HepG2 (cell line): Measurements from ENCODE around the gene GOT1. TPM values are rescaled to one million over a fixed set of nuclear protein-coding genes. Genes with fewer than 3 reads are reported as not detected.

Source experiments
- CSRNP1 ChIP-seq: sonication (generic); formaldehyde crosslinking; IDR thresholded peaks from 2 replicates; pipeline ENCODE4 v1.8.1; 2023; ENCODE audit warnings: mild to moderate bottlenecking, missing genetic modification reagents
- GZF1 ChIP-seq: sonication (generic); formaldehyde crosslinking; IDR thresholded peaks from 2 replicates; pipeline ENCODE4 v1.5.1; 2020; ENCODE audit warnings: mild to moderate bottlenecking, missing genetic modification reagents
- MEIS1 ChIP-seq: sonication (generic); formaldehyde crosslinking; IDR thresholded peaks from 2 replicates; pipeline ENCODE4 v1.9.0; 2021; ENCODE audit warnings: mild to moderate bottlenecking, missing genetic modification reagents, moderate library complexity, borderline replicate concordance
- NR1H2 ChIP-seq: sonication (generic); formaldehyde crosslinking; IDR thresholded peaks from 2 replicates; pipeline ENCODE4 v1.8.1; 2022; ENCODE audit warnings: low read depth, missing genetic modification reagents, borderline replicate concordance
- RFX1 ChIP-seq: fragments of 450-650 bp; IDR thresholded peaks from 2 replicates; pipeline ENCODE4 v1.6.1; 2017
- SRSF4 ChIP-seq: fragments of 200-400 bp; formaldehyde crosslinking; IDR thresholded peaks from one replicate; pipeline ENCODE4 v1.6.1; 2018; ENCODE audit warnings: mild to moderate bottlenecking, low read depth, low read length, moderate library complexity; ENCODE audit not compliant: poor library complexity, severe bottlenecking
- TFE3 ChIP-seq: IDR thresholded peaks from 2 replicates; pipeline ENCODE4 v1.6.1; 2016
- USF2 ChIP-seq, 2 experiments: sonication (generic) in 1 of 2; formaldehyde crosslinking in 1 of 2; IDR thresholded peaks; 2 replicates each; pipeline versions ENCODE4 v1.5.1 to v1.6.1; 2011 to 2020; ENCODE audit warnings: borderline replicate concordance in 1 of 2, low read depth in 1 of 2, low read length in 1 of 2, mild to moderate bottlenecking in 1 of 2, missing genetic modification reagents in 1 of 2, moderate library complexity in 1 of 2
- ZBTB7B ChIP-seq: sonication (generic); formaldehyde crosslinking; IDR thresholded peaks from 2 replicates; pipeline ENCODE4 v1.4.0; 2020; ENCODE audit warnings: missing genetic modification reagents
- ZNF616 ChIP-seq: sonication (generic); formaldehyde crosslinking; IDR thresholded peaks from 2 replicates; pipeline ENCODE4 v1.5.0; 2020; ENCODE audit warnings: low read depth, mild to moderate bottlenecking, missing genetic modification reagents
- ZNF724P ChIP-seq: sonication (generic); formaldehyde crosslinking; IDR thresholded peaks from 2 replicates; pipeline ENCODE4 v1.8.0; 2022; ENCODE audit warnings: missing genetic modification reagents, borderline replicate concordance
- polyA plus RNA-seq, 8 experiments: library from polyadenylated mRNA; depleted of rRNA in 3 of 8; stranded (reverse) in 7 of 8; unstranded in 1 of 8; fragments of >200 nt; fragmentation: Illumina TruSeq in 4 of 8; extraction: Trizol in 4 of 8; gene quantifications; 2 replicates each; pipeline versions ENCODE4 v1.2.1 to v1.2.3, GENCODE V29; 2011 to 2016; ENCODE audit warnings: low read depth in 4 of 8, missing spikeins in 1 of 8, mixed read lengths in 1 of 8; ENCODE audit not compliant: insufficient read depth in 1 of 8
- total RNA-seq, 5 experiments: library from RNA; depleted of rRNA; stranded (reverse); fragments of >200 nt; fragmentation: Illumina TruSeq; extraction: Trizol; gene quantifications; 2 replicates each; pipeline ENCODE4 v1.2.3, GENCODE V29; 2016; ENCODE audit warnings: low read depth in 1 of 5
- TF ChIP-seq, protein P1 (sequence below): sonication (generic); formaldehyde crosslinking; IDR thresholded peaks from 2 replicates; pipeline ENCODE4 v1.5.0; 2020; ENCODE audit warnings: missing genetic modification reagents
- TF ChIP-seq, protein P2 (sequence below): conservative IDR thresholded peaks from 2 replicates; pipeline ENCODE4 v1.6.1; 2018; ENCODE audit warnings: missing genetic modification reagents
- TF ChIP-seq, protein P3 (sequence below): IDR thresholded peaks from 2 replicates; pipeline ENCODE4 v1.6.1; 2016; ENCODE audit warnings: low read depth

Gene GOT1
- total and polyA plus RNA-seq, 2 of the 13 experiments (the other 11 are each of a cell fraction or from before 2014, with no cell fraction given): 81.2 to 102 TPM

GRCh38 chr10:99430451-99431189 lies at the start of gene GOT1 (continued):
- TF ChIP-seq CSRNP1 (CRISPR knock-in tag): peak; percentile 85
- TF ChIP-seq, protein P1, sequence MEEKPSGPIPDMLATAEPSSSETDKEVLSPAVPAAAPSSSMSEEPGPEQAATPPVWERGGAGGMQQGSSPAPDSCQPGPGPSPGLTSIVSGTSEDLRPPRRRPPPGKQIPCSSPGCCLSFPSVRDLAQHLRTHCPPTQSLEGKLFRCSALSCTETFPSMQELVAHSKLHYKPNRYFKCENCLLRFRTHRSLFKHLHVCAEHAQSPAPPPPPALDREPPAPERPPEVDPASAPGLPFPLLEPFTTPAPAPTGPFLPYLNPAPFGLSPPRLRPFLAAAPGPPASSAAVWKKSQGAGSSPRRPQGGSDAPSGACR (CRISPR knock-in tag): 0 out of 2 replicates have a peak, but pooled peaks have one; percentile 51
- TF ChIP-seq RFX1: peak; percentile 50; the same call in 1 of the 2 replicates
- peak; percentile 57; the same call in 1 of the 2 replicates for TF ChIP-seq TFE3 (CRISPR knock-in tag)
- TF ChIP-seq ZNF616 (CRISPR knock-in tag): no peak
- 0 out of 2 replicates have a peak, but pooled peaks have one; percentile 49 for TF ChIP-seq MEIS1 (CRISPR knock-in tag)
- no peak for TF ChIP-seq NR1H2 (CRISPR knock-in tag)
- TF ChIP-seq, protein P2, sequence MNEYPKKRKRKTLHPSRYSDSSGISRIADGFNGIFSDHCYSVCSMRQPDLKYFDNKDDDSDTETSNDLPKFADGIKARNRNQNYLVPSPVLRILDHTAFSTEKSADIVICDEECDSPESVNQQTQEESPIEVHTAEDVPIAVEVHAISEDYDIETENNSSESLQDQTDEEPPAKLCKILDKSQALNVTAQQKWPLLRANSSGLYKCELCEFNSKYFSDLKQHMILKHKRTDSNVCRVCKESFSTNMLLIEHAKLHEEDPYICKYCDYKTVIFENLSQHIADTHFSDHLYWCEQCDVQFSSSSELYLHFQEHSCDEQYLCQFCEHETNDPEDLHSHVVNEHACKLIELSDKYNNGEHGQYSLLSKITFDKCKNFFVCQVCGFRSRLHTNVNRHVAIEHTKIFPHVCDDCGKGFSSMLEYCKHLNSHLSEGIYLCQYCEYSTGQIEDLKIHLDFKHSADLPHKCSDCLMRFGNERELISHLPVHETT (CRISPR knock-in tag): 0 out of 2 replicates have a peak, but pooled peaks have one; percentile 15
- TF ChIP-seq GZF1: 0 out of 2 replicates have a peak, but pooled peaks have one; percentile 71
- no peak for TF ChIP-seq SRSF4
- TF ChIP-seq ZBTB7B (CRISPR knock-in tag): no peak; the same call in none of the 2 replicates
- TF ChIP-seq, protein P3, sequence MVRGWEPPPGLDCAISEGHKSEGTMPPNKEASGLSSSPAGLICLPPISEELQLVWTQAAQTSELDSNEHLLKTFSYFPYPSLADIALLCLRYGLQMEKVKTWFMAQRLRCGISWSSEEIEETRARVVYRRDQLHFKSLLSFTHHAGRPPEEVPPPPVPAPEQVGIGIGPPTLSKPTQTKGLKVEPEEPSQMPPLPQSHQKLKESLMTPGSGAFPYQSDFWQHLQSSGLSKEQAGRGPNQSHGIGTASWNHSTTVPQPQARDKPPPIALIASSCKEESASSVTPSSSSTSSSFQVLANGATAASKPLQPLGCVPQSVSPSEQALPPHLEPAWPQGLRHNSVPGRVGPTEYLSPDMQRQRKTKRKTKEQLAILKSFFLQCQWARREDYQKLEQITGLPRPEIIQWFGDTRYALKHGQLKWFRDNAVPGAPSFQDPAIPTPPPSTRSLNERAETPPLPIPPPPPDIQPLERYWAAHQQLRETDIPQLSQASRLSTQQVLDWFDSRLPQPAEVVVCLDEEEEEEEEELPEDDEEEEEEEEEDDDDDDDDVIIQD: peak; percentile 97
- TF ChIP-seq USF2 (IDR thresholded peaks at IDR 0.05; ENCODE audit: low read depth, low read length): no peak
- TF ChIP-seq USF2 (CRISPR knock-in tag; IDR thresholded peaks at IDR 0.05; ENCODE audit: borderline replicate concordance): 0 out of 2 replicates have a peak, but pooled peaks have one; percentile 26
- peak; percentile 61; the same call in 1 of the 2 replicates for TF ChIP-seq ZNF724P (CRISPR knock-in tag)
